Neutrophil (primary cell): Measurements from ENCODE around the gene CASKIN2.

Source experiments
- H3K27ac ChIP-seq: fragments of 200-600 bp; sonication (generic); 2 replicates; pipeline ENCODE4 v1.5.1; 2016; ENCODE audit warnings: mild to moderate bottlenecking, moderate library complexity
- H3K27me3 ChIP-seq: fragments of 200-600 bp; sonication (generic); 2 replicates; pipeline ENCODE4 v1.6.0; 2016; ENCODE audit warnings: mild to moderate bottlenecking
- H3K36me3 ChIP-seq: fragments of 200-600 bp; sonication (generic); 2 replicates; pipeline ENCODE4 v1.5.1; 2017
- H3K4me1 ChIP-seq, 2 experiments: fragments of 200-600 bp in 1 of 2; sonication (generic) in 1 of 2; 1 replicate in 1 of 2; 2 replicates in 1 of 2; pipeline versions ENCODE4 v1.5.1 to v1.6.1; 2013 to 2016; ENCODE audit warnings: low read depth in 1 of 2, low read length in 1 of 2, mild to moderate bottlenecking in 1 of 2, moderate library complexity in 1 of 2; ENCODE audit not compliant: control insufficient read depth in 1 of 2, insufficient read depth in 1 of 2
- H3K4me3 ChIP-seq, 2 experiments: fragments of 200-600 bp in 1 of 2; sonication (generic) in 1 of 2; 1 replicate in 1 of 2; 2 replicates in 1 of 2; pipeline ENCODE4 v1.5.1; 2013 to 2016; ENCODE audit warnings: low read depth in 1 of 2, low read length in 1 of 2, mild to moderate bottlenecking in 1 of 2, moderate library complexity in 1 of 2
- H3K9me3 ChIP-seq: fragments of 200-600 bp; sonication (generic); 2 replicates; pipeline ENCODE4 v1.5.1; 2016
- TF ChIP-seq, protein P1 (sequence below): fragments of 200-600 bp; sonication (generic); IDR thresholded peaks from 2 replicates; pipeline ENCODE4 v1.5.1; 2016; ENCODE audit warnings: antibody characterized with exemption

Gene CASKIN2

GRCh38 chr17:75526555-75527270, 11.4 kb upstream of the CASKIN2 start:
- H3K36me3 ChIP-seq, result no peaks in the 10 kb centered on the region
- H3K4me1 ChIP-seq, result peaks cover 17 to 19% of the 10 kb centered on the region in 2 experiments
- TF ChIP-seq, protein P1, sequence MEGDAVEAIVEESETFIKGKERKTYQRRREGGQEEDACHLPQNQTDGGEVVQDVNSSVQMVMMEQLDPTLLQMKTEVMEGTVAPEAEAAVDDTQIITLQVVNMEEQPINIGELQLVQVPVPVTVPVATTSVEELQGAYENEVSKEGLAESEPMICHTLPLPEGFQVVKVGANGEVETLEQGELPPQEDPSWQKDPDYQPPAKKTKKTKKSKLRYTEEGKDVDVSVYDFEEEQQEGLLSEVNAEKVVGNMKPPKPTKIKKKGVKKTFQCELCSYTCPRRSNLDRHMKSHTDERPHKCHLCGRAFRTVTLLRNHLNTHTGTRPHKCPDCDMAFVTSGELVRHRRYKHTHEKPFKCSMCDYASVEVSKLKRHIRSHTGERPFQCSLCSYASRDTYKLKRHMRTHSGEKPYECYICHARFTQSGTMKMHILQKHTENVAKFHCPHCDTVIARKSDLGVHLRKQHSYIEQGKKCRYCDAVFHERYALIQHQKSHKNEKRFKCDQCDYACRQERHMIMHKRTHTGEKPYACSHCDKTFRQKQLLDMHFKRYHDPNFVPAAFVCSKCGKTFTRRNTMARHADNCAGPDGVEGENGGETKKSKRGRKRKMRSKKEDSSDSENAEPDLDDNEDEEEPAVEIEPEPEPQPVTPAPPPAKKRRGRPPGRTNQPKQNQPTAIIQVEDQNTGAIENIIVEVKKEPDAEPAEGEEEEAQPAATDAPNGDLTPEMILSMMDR, result no peak
- no peak overlapping the region for H3K27ac ChIP-seq
- peaks cover 49% of the 10 kb centered on the region for H3K27me3 ChIP-seq
- no peaks in the 10 kb centered on the region for H3K9me3 ChIP-seq
- H3K4me3 ChIP-seq, result peak overlapping the region in 1 of 2 experiments; percentile 75

GRCh38 chr17:75525806-75526554, 10.6 kb upstream of the CASKIN2 start:
- H3K4me1 ChIP-seq, result peaks cover 17 to 19% of the 10 kb centered on the region in 2 experiments
- H3K4me3 ChIP-seq, result peak overlapping the region; percentile 64 to 75
- peaks cover 49% of the 10 kb centered on the region for H3K27me3 ChIP-seq
- TF ChIP-seq, protein P1, result no peak
- H3K36me3 ChIP-seq, result no peaks in the 10 kb centered on the region
- no peaks in the 10 kb centered on the region for H3K9me3 ChIP-seq
- H3K27ac ChIP-seq, result peak overlapping the region; percentile 43

- Histone ChIP-seq H3K27ac (peak within 1 kb of the TSS; percentile 43), H3K27me3 (peaks cover 49% of the 10 kb centered on the region)
Observed at GRCh38 chr17:75524970-75525805, 9.9 kb upstream of the CASKIN2 start, which contains the start of gene LLGL2. Gene LLGL2, plus strand, starts transcription at chr17:75525697. Its CDS starts 17,730 bp downstream, at chr17:75543427.

DNA sequence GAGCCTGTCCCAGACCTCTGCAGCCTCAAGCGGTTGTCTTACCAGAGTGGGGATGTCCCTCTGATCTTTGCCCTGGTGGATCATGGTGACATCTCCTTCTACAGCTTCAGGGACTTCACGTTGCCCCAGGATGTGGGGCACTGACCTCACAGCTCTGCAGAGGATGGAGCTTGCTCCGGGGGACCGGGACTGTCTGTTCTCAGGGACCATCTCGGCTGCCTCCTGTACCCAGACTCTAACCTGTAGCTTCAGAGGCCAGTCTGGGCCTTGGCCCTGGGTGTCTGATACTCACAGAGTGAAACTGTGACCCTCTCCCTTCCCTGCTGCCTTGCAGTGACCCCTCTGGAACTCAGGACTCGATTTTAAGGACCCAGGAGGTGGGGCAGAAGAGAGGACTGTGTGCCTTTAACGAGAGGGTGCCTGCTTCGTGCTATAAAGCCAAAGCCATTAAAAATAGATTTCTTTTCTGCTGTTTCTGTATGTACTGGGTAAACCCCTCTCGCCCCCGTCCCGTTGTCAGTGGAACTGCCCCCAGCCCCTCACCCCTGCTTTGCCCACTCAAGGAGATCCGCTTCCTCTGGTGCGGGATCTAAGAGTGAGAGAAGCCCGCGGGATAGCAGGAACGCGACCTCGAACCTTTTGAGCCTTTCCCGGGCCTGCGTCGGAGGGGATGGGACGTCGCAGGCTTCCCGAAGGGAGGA, 9.1 kb upstream of the CASKIN2 start:
- Histone ChIP-seq H3K27me3 (peaks cover 49% of the 10 kb centered on the region), H3K36me3 (no peaks in the 10 kb centered on the region), H3K27ac (peak overlapping the region; percentile 43), H3K4me1 (peaks cover 17 to 19% of the 10 kb centered on the region in 2 experiments), H3K4me3 (peak overlapping the region; percentile 64 to 75), H3K9me3 (no peaks in the 10 kb centered on the region)
- TF ChIP-seq, protein P1, result no peak

More at GRCh38 chr17:75524970-75525805, 9.9 kb upstream of the CASKIN2 start, which contains the start of gene LLGL2:
- Histone ChIP-seq H3K4me3 (peak within 1 kb of the TSS; percentile 64 to 75), H3K36me3 (no peaks in the 10 kb centered on the region), H3K9me3 (no peaks in the 10 kb centered on the region), H3K4me1 (peaks cover 17 to 19% of the 10 kb centered on the region in 2 experiments)
- TF ChIP-seq, protein P1, result peak; percentile 38

DNA sequence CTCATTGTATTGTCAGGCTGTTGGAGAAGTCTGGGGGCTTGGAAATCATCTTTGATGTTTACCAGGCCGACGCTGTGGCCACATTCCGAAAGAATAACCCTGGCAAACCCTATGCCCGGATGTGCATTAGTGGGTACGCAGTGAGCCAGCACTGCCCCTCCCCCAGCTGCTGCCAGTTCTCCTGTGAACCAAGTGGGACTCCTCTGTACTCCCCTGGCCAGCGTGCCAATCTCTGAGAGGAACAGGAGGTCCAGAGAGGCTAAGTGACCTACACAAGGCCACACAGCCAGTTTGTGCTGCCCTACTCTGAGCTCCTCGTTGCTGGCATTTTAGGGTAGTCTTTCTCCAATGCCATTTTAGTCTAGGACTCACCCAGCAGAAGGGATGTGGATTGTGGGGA, 8.3 kb upstream of the CASKIN2 start:
- peaks cover 17 to 19% of the 10 kb centered on the region in 2 experiments for H3K4me1 ChIP-seq
- no peaks in the 10 kb centered on the region for H3K36me3 ChIP-seq
- no peak overlapping the region for H3K27ac ChIP-seq
- H3K27me3 ChIP-seq, result peaks cover 49% of the 10 kb centered on the region
- TF ChIP-seq, protein P1, result no peak
- no peaks in the 10 kb centered on the region for H3K9me3 ChIP-seq
- no peak overlapping the region for H3K4me3 ChIP-seq
